Measurements from ENCODE around the gene COL6A3.

The COL6A3 gene

DNA sequence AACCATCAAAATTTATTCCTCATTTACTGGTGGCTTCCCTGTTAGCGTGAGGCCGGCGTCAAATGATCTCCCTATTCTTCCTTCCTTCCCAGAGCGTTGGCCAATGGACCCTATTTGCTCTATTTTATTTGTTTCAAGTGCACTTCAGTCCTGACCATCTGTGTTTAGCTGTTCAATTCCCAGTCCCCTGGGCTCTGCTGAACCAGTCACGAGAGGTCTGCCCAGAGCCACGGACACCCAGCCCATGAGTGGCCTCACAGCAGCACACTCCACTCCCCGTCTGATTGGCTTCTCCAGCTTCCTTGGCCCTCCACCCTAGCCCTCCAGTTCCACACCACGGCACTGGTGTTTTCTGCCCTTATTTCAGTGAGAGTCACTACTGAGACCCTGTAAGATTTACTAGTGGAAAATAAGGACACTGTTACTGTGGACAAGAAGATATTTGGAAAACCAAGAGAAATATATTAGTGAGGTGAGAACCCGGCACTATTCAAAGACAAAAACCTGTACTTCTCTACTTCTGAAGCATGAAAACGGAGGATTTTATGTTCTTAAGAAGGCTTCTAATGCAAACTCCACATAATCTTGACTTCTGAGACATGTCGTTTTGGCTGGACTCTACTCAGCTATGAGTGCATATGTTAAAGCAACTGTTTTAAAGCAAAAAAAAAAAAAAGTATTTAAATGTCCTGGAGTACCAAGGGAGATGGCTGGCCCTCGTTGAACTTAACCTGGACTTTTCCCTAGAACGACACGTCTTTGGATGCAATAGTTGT lies 86.6 kb downstream of the COL6A3 start:
- peak overlapping the region in 7 of 21 experiments; percentile 9 to 39 (median 16) for H3K27ac ChIP-seq
- H3K4me3 ChIP-seq, result no peak overlapping the region

GRCh38 chr2:237326266-237327171 lies 87.4 kb downstream of the COL6A3 start:
- H3K4me3 ChIP-seq, result no peak overlapping the region
- H3K27ac ChIP-seq, result peak overlapping the region in 8 of 21 experiments; percentile 3 to 51 (median 24)

GRCh38 chr2:237324837-237325236 lies 89.1 kb downstream of the COL6A3 start:
- H3K27ac ChIP-seq, result peak overlapping the region in 3 of 21 experiments; percentile 4 to 46 (median 5)
- no peak overlapping the region for H3K4me3 ChIP-seq

GRCh38 chr2:237324405-237324831 lies 89.5 kb downstream of the COL6A3 start:
- H3K27ac ChIP-seq, result peak overlapping the region in 3 of 21 experiments; percentile 4 to 46 (median 5)
- H3K4me3 ChIP-seq, result no peak overlapping the region

DNA sequence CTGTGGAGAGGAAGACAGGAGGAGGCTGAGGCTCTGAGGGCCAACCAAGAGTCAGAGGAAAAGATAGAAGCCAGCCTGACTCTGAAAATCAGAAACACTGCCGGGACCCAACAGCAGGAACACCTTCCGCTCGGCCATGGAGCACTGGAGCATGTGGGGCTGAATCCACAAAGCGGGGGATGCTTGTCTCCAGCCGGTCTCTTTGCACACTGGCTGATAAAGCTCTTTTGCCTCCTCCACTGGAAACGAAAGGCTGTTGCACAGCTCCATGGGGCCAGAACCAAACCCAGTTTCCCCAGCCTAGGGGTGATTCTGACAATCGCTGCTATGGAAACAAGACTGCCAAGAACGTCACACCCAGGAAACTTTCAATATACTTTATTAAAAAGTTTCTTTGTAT lies 90.3 kb downstream of the COL6A3 start:
- Histone ChIP-seq H3K27ac (peak overlapping the region in 6 of 21 experiments; percentile 29 to 45 (median 40)), H3K4me3 (no peak overlapping the region)

DNA sequence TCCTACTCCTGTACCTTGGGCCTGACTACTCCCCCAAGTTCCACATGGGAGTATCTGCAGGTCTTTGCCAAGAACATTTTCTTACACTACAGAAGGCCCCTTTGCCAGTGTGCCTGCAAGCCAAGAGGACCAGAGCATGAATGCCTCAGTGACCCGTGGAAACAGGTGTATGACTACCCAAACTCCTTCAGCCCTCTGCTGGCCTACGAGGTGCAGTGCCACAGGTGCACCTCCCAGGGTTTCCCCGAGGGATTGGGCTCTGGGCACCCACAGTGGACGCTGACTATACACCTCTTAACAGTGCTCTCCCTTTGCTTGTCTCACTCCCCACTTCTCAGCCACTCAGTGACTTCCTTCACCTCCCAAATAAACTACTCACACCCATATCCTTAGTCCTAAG lies 91.4 kb downstream of the COL6A3 start:
- Histone ChIP-seq H3K4me3 (no peak overlapping the region), H3K27ac (peak overlapping the region in 7 of 21 experiments; percentile 37 to 75 (median 54))

DNA sequence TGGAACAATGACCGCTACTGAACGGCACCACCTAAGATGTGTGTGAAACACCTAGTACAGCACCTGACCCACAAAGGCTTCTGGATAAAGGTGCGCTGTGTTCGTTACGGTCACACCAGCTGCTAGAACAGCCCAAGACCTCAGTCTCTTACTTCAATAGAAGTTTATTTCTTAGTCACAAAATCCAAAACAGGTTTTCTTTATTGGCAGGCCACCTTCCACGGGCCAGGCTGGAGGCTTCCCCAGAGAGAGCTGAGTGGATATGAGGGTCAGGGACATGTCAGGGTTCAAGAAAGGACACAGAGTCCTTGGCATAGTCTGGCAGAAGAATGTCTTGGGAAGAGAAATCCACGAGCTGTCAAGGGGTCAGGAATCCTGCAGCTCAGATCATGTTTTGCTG lies 92.2 kb downstream of the COL6A3 start:
- peak overlapping the region in 15 of 21 experiments; percentile 3 to 75 (median 35) for H3K27ac ChIP-seq
- no peak overlapping the region for H3K4me3 ChIP-seq

DNA sequence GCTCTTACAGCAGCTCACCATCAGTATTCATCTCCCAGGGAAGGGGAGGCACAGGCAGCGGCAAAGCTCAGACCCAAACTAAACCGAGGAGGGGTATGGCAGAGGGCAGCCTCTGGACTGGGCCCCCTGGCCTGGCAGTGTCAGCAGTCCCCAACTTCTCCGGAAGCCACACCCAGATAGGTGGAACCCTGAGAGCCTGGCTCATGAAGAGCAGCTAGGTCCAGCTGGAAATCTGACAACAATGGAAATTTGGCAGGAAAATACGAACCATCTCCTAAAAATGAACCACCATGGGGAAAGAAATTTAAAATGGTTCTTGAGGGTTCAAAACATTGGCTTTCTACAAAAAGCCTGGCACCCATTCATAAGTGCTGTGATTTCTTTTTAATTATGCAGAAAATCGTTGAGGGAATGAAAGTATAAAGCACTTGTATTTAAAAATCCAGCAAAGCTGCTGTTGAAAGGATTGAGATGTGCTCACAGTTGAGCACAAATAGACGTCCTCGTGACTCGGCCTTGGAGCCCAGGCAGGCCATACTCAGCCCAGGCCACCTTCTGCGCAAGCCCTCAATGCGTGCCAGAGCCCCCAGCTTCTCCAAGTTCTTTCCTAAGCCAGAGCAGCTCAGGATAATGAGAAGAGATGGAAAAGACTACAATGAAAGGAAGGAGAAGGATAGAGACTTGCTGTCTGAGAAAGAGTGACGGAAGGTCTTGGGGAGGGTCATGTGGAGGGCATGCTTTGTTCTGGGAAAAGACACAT lies 93.0 kb downstream of the COL6A3 start:
- Histone ChIP-seq H3K4me3 (no peak overlapping the region), H3K27ac (peak overlapping the region in 13 of 21 experiments; percentile 15 to 75 (median 38))

- Histone ChIP-seq H3K4me3 (no peak overlapping the region), H3K27ac (peak overlapping the region in 4 of 21 experiments; percentile 3 to 79 (median 23))
Measured at GRCh38 chr2:237319887-237320286, 94.1 kb downstream of the COL6A3 start.

DNA sequence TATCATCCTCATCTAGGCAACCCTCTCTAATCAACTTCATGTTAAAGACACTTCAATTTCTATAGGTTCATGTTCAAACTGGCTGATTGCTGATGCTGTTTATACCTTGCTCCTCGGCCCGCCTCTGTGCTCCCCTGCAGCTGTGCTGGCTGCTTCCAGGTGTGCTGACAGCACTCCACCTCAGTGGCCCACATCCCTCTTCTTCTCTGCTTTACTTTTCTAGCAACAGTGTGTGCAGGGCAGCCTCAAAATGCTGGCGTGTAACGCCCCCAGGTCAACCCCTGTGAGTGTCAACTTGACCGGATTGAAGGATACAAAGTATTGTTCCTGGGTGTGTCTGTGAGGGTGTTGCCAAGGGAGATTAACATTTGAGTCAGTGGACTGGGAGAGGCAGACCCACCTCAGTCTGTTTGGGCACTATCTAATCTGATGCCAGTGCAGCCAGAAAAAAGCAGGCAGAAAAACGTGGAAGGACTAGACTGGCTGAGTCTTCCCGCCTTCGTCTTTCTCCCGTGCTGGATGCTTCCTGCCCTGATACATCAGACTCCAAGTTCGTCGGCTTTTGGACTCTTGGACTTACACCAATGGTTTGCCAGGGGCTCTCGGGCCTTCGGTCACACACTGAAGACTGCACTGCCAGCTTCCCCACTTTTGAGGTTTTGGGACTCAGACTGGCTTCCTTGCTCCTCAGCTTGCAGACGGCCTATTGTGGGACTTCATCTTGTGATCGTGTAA lies 94.7 kb downstream of the COL6A3 start:
- peak overlapping the region in 3 of 21 experiments; percentile 36 to 79 (median 53) for H3K27ac ChIP-seq
- H3K4me3 ChIP-seq, result no peak overlapping the region

DNA sequence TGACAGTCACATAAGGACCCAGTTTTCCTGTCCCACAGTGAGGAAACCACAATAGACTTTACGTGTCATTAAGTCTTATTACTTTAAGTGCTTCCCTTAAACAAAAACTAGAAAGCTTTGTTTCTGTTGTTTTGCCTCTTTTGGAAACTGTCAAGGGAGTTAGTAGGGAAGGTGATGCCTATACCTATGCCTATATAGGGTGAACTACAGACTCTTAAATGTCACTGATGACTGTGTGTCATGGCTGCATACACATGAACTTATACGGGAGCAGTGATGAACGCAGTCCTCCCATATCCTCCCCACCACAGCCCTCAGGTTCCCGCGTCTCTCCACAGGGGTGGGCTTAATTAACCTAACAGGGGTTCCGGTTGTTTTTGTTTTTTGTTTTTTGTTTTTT lies 97.6 kb downstream of the COL6A3 start:
- no peak overlapping the region for H3K4me3 ChIP-seq

DNA sequence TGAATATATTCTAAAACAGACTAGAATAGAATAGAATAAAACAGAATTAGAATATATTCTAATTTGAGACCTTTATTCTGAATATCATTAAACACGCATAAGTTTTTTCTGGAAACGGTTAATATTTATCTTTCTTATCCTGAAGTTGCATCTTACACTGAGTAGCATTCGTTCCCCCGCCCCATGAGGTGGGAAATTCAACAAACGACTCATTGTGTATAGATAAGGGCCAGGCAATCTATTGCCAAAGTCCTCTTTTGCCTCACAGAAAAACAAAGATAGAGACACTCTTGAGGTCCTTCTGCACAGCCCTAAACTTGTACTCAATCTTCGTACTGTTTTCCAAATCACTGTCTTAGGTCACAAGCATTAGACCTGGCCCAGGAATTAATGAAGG lies 98.1 kb downstream of the COL6A3 start:
- no peak overlapping the region for H3K4me3 ChIP-seq
- peak overlapping the region in 16 of 21 experiments; percentile 21 to 91 (median 68) for H3K27ac ChIP-seq

More for the DNA sequence above, 97.6 kb downstream of the COL6A3 start:
- H3K27ac ChIP-seq, result peak overlapping the region in 16 of 21 experiments; percentile 2 to 91 (median 63)

GRCh38 chr2:237315170-237315828 lies 98.7 kb downstream of the COL6A3 start:
- Histone ChIP-seq H3K4me3 (no peak overlapping the region), H3K27ac (peak overlapping the region in 17 of 21 experiments; percentile 22 to 91 (median 72))

DNA sequence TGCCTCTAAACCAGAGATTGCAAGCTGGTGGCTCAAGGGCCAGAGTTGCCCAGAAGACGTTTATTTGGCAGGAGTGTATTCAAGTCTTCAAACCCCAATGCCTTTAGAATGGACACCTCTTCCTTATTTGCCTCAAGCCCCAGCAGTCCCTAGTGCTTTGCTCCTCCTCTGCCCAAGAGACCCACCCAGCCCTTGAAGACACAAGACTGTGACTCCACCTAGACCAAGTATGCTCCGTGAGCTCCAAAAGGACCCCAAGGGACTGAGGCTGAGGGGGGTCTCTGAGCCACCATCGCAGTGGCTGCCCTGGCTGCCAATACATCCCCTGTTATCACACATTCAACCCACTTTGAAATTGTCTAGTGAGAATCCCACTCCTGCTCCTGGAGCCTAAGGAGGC lies 99.3 kb downstream of the COL6A3 start:
- Histone ChIP-seq H3K4me3 (no peak overlapping the region), H3K27ac (peak overlapping the region in 18 of 21 experiments; percentile 22 to 91 (median 70))

GRCh38 chr2:237314198-237314597 lies 99.8 kb downstream of the COL6A3 start:
- peak overlapping the region in 12 of 21 experiments; percentile 34 to 91 (median 75) for H3K27ac ChIP-seq
- no peak overlapping the region for H3K4me3 ChIP-seq

- H3K27ac ChIP-seq, result peak overlapping the region in 3 of 21 experiments; percentile 40 to 60 (median 41)
- no peak overlapping the region for H3K4me3 ChIP-seq
Measured at GRCh38 chr2:237312021-237312755, 101.8 kb downstream of the COL6A3 start.

GRCh38 chr2:237310515-237311114 lies 103.3 kb downstream of the COL6A3 start:
- H3K4me3 ChIP-seq, result no peak overlapping the region
- peak overlapping the region in 4 of 21 experiments; percentile 2 to 31 (median 14) for H3K27ac ChIP-seq
